GM23338 (cell line): ENCODE results near the gene INTS13. TPM values are rescaled to one million over a fixed set of nuclear protein-coding genes. Genes with fewer than 3 reads are reported as not detected.
A peak's percentile ranks its signal among the peaks of the same experiment; 100 is the strongest.
"Not testable (repeated sequence)": the region's sequence is repeated elsewhere in the genome, so short reads cannot be mapped to it uniquely, and the experiment has no call there.

ENCODE experiments used
- ATAC-seq: fragments of 200-7000 bp; cut with Tn5 transposase; 3 replicates; pipeline ENCODE4 v1.9.1; 2020
- DNase-seq: peaks from one replicate; pipeline ENCODE4 v3.0.0-alpha.2; 2015; ENCODE audit warnings: low spot score
- H2AFZ ChIP-seq: fragments of 200-600 bp; sonication (generic); 2 replicates; pipeline ENCODE4 v1.8.0; 2016; ENCODE audit warnings: antibody characterized with exemption, mild to moderate bottlenecking, moderate library complexity
- H3F3A ChIP-seq: fragments of 200-600 bp; sonication (generic); replicated peaks from 2 replicates; pipeline ENCODE4 v1.8.0; 2017; ENCODE audit warnings: antibody characterized with exemption, mixed run types, low read depth
- H3K27ac ChIP-seq: fragments of 200-600 bp; sonication (generic); 2 replicates; pipeline ENCODE4 v1.6.1; 2016; ENCODE audit warnings: low read depth
- H3K27me3 ChIP-seq: fragments of 200-600 bp; sonication (generic); 2 replicates; pipeline ENCODE4 v1.8.0; 2016; ENCODE audit warnings: mild to moderate bottlenecking, mixed run types, moderate library complexity; ENCODE audit not compliant: insufficient read depth
- H3K36me3 ChIP-seq: fragments of 200-600 bp; sonication (generic); 2 replicates; pipeline ENCODE4 v1.8.0; 2016; ENCODE audit warnings: mild to moderate bottlenecking; ENCODE audit not compliant: insufficient read depth
- H3K4me1 ChIP-seq: fragments of 200-600 bp; sonication (generic); 2 replicates; pipeline ENCODE4 v1.8.0; 2016; ENCODE audit warnings: mild to moderate bottlenecking, moderate library complexity; ENCODE audit not compliant: insufficient read depth
- H3K4me2 ChIP-seq: fragments of 200-600 bp; sonication (generic); 2 replicates; pipeline ENCODE4 v1.7.1; 2017; ENCODE audit warnings: mixed run types
- H3K4me3 ChIP-seq: fragments of 200-600 bp; sonication (generic); 2 replicates; pipeline ENCODE4 v1.6.1; 2016; ENCODE audit warnings: mixed run types
- H3K79me2 ChIP-seq: fragments of 200-600 bp; sonication (generic); replicated peaks from 2 replicates; pipeline ENCODE4 v1.8.0; 2017; ENCODE audit warnings: mild to moderate bottlenecking; ENCODE audit not compliant: insufficient read depth
- H3K9me2 ChIP-seq: fragments of 200-600 bp; sonication (generic); 2 replicates; pipeline ENCODE4 v1.8.0; 2017; ENCODE audit not compliant: insufficient read depth
- H4K20me1 ChIP-seq: fragments of 200-600 bp; sonication (generic); replicated peaks from 2 replicates; pipeline ENCODE4 v1.8.0; 2017; ENCODE audit warnings: mild to moderate bottlenecking; ENCODE audit not compliant: insufficient read depth
- H3K27ac Mint-ChIP-seq: 2 replicates; pipeline ENCODE4 v1.8.0; 2020; ENCODE audit warnings: inconsistent platforms, mild to moderate bottlenecking, moderate library complexity, mixed read lengths
- H3K27me3 Mint-ChIP-seq: 3 replicates; pipeline ENCODE4 v1.8.0; 2022; ENCODE audit warnings: low read depth, mild to moderate bottlenecking, moderate library complexity, mixed read lengths, inconsistent platforms; ENCODE audit not compliant: insufficient read depth, poor library complexity
- H3K36me3 Mint-ChIP-seq: 3 replicates; pipeline ENCODE4 v1.8.0; 2021; ENCODE audit warnings: low read depth, mild to moderate bottlenecking, inconsistent platforms, moderate library complexity, mixed read lengths
- H3K4me1 Mint-ChIP-seq: 3 replicates; pipeline ENCODE4 v1.8.0; 2020; ENCODE audit warnings: mild to moderate bottlenecking, inconsistent platforms, mixed read lengths
- H3K4me3 Mint-ChIP-seq: 3 replicates; pipeline ENCODE4 v1.8.0; 2021; ENCODE audit warnings: moderate library complexity, mild to moderate bottlenecking, inconsistent platforms, mixed read lengths
- H3K9me3 Mint-ChIP-seq: 3 replicates; pipeline ENCODE4 v1.8.0; 2020; ENCODE audit warnings: moderate library complexity, mild to moderate bottlenecking, inconsistent platforms, mixed read lengths
- CTCF ChIP-seq, 2 experiments: fragments of 200-600 bp in 1 of 2; sonication (generic) in 1 of 2; conservative IDR thresholded peaks; 2 replicates each; pipeline versions ENCODE4 v1.5.1 to v1.6.1; 2016 to 2017; ENCODE audit warnings: antibody characterized with exemption in 2 of 2, low read depth in 2 of 2, mild to moderate bottlenecking in 2 of 2, moderate library complexity in 1 of 2
- EZH2 ChIP-seq: fragments of 200-600 bp; sonication (generic); IDR thresholded peaks from one replicate; pipeline ENCODE4 v1.8.0; 2017; ENCODE audit warnings: antibody characterized with exemption, mild to moderate bottlenecking, low read depth; ENCODE audit not compliant: unreplicated experiment
- EZH2phosphoT487 ChIP-seq: fragments of 200-600 bp; sonication (generic); IDR thresholded peaks from one replicate; pipeline ENCODE4 v1.8.1; 2018; ENCODE audit warnings: antibody characterized with exemption; ENCODE audit not compliant: unreplicated experiment
- JUNB ChIP-seq: IDR thresholded peaks from one replicate; pipeline ENCODE4 v1.6.1; 2016; ENCODE audit warnings: antibody characterized with exemption; ENCODE audit not compliant: unreplicated experiment
- STAT1 ChIP-seq: IDR thresholded peaks from one replicate; pipeline ENCODE4 v1.6.1; 2016; ENCODE audit warnings: antibody characterized with exemption; ENCODE audit not compliant: unreplicated experiment
- ZNF114 ChIP-seq: fragments of 250-450 bp; sonication (Bioruptor Pico); IDR thresholded peaks from 2 replicates; pipeline ENCODE4 v1.5.0; 2020; ENCODE audit warnings: mild to moderate bottlenecking, moderate library complexity
- polyA plus RNA-seq: library from polyadenylated mRNA; unstranded; fragments of >200 nt; fragmentation: Nextera tagmentation; extraction: Ambion mirVana; gene quantifications from 2 replicates; pipeline ENCODE4 v1.2.1, GENCODE V29; 2016
- total RNA-seq: library from RNA; depleted of rRNA; stranded (reverse); fragments of >200 nt; shearing (Covaris generic); gene quantifications from 2 replicates; pipeline ENCODE4 v1.2.3, GENCODE V29; 2014
- TF ChIP-seq, protein P1 (sequence below): fragments of 250-450 bp; sonication (Bioruptor Pico); IDR thresholded peaks from 2 replicates; pipeline ENCODE4 v1.5.0; 2020; ENCODE audit warnings: mild to moderate bottlenecking, moderate library complexity

Gene INTS13
- total and polyA plus RNA-seq, 2 experiments from 2014 or later: 91.3 to 94.1 TPM

DNA sequence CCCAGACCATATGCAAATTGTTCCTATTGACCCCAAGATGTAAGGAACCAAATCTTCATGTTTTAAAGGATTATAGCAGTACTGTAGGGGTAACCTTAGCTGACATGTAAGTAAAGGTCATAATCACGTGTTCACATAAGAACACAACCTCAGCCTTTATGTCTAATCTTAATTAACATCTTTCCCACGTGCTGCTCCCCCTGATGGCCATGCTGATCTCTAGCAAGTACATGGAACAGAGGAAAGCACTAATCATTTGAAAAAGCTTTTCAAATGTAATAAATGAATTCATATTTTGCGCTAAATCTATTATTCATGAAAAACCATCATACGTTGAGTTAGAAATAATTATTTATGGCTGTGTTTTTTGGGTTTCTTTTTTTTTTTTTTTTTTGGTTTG, 74.3 kb downstream of the INTS13 start:
- H3F3A ChIP-seq: no peaks in the 10 kb centered on the region
- H3K27ac ChIP-seq: no peak overlapping the region
- Mint-ChIP-seq H3K4me1 (no peaks in the 10 kb centered on the region), H3K27ac (no peak overlapping the region), H3K36me3 (no peaks in the 10 kb centered on the region), H3K9me3 (no peaks in the 10 kb centered on the region), H3K4me3 (no peak overlapping the region), H3K27me3 (no peaks in the 10 kb centered on the region)
- H3K79me2 ChIP-seq: no peaks in the 10 kb centered on the region
- H3K27me3 ChIP-seq: no peaks in the 10 kb centered on the region
- ATAC-seq (no peak), DNase-seq (peak; percentile 43)
- no peaks in the 10 kb centered on the region for H4K20me1 ChIP-seq
- no peak overlapping the region for H3K4me3 ChIP-seq
- no peaks in the 10 kb centered on the region for H3K4me1 ChIP-seq
- H3K9me2 ChIP-seq: no peaks in the 10 kb centered on the region
- no peak for TF ChIP-seq STAT1
- no peak for TF ChIP-seq ZNF114 (CRISPR knock-in tag)
- TF ChIP-seq CTCF (conservative IDR thresholded peaks at IDR 0.05; ENCODE audit: low read depth in 2 of 2): peak; percentile 57 to 64
- H2AFZ ChIP-seq: no peak overlapping the region
- H3K36me3 ChIP-seq: no peaks in the 10 kb centered on the region
- no peak overlapping the region for H3K4me2 ChIP-seq

- H3K27ac Mint-ChIP-seq, H3K4me1 Mint-ChIP-seq: not testable (repeated sequence)
Measured at GRCh38 chr12:26862787-26863186, 75.0 kb downstream of the INTS13 start.

GRCh38 chr12:26861690-26862089, 76.1 kb downstream of the INTS13 start:
- H3K9me2 ChIP-seq: no peaks in the 10 kb centered on the region
- Mint-ChIP-seq H3K27ac (no peak overlapping the region), H3K4me1 (peaks cover 5% of the 10 kb centered on the region), H3K4me3 (no peak overlapping the region), H3K36me3 (no peaks in the 10 kb centered on the region), H3K27me3 (no peaks in the 10 kb centered on the region), H3K9me3 (no peaks in the 10 kb centered on the region)
- no peaks in the 10 kb centered on the region for H3K79me2 ChIP-seq
- DNase-seq (no peak), ATAC-seq (no peak)
- no peaks in the 10 kb centered on the region for H3K27me3 ChIP-seq
- H2AFZ ChIP-seq: no peak overlapping the region
- no peaks in the 10 kb centered on the region for H3K36me3 ChIP-seq
- H3K4me2 ChIP-seq: no peak overlapping the region
- H4K20me1 ChIP-seq: no peaks in the 10 kb centered on the region
- H3K27ac ChIP-seq: no peak overlapping the region
- no peak overlapping the region for H3K4me3 ChIP-seq
- H3K4me1 ChIP-seq: peaks cover 9% of the 10 kb centered on the region; the same call in 1 of the 2 replicates
- H3F3A ChIP-seq: no peaks in the 10 kb centered on the region
- TF ChIP-seq, protein P1, sequence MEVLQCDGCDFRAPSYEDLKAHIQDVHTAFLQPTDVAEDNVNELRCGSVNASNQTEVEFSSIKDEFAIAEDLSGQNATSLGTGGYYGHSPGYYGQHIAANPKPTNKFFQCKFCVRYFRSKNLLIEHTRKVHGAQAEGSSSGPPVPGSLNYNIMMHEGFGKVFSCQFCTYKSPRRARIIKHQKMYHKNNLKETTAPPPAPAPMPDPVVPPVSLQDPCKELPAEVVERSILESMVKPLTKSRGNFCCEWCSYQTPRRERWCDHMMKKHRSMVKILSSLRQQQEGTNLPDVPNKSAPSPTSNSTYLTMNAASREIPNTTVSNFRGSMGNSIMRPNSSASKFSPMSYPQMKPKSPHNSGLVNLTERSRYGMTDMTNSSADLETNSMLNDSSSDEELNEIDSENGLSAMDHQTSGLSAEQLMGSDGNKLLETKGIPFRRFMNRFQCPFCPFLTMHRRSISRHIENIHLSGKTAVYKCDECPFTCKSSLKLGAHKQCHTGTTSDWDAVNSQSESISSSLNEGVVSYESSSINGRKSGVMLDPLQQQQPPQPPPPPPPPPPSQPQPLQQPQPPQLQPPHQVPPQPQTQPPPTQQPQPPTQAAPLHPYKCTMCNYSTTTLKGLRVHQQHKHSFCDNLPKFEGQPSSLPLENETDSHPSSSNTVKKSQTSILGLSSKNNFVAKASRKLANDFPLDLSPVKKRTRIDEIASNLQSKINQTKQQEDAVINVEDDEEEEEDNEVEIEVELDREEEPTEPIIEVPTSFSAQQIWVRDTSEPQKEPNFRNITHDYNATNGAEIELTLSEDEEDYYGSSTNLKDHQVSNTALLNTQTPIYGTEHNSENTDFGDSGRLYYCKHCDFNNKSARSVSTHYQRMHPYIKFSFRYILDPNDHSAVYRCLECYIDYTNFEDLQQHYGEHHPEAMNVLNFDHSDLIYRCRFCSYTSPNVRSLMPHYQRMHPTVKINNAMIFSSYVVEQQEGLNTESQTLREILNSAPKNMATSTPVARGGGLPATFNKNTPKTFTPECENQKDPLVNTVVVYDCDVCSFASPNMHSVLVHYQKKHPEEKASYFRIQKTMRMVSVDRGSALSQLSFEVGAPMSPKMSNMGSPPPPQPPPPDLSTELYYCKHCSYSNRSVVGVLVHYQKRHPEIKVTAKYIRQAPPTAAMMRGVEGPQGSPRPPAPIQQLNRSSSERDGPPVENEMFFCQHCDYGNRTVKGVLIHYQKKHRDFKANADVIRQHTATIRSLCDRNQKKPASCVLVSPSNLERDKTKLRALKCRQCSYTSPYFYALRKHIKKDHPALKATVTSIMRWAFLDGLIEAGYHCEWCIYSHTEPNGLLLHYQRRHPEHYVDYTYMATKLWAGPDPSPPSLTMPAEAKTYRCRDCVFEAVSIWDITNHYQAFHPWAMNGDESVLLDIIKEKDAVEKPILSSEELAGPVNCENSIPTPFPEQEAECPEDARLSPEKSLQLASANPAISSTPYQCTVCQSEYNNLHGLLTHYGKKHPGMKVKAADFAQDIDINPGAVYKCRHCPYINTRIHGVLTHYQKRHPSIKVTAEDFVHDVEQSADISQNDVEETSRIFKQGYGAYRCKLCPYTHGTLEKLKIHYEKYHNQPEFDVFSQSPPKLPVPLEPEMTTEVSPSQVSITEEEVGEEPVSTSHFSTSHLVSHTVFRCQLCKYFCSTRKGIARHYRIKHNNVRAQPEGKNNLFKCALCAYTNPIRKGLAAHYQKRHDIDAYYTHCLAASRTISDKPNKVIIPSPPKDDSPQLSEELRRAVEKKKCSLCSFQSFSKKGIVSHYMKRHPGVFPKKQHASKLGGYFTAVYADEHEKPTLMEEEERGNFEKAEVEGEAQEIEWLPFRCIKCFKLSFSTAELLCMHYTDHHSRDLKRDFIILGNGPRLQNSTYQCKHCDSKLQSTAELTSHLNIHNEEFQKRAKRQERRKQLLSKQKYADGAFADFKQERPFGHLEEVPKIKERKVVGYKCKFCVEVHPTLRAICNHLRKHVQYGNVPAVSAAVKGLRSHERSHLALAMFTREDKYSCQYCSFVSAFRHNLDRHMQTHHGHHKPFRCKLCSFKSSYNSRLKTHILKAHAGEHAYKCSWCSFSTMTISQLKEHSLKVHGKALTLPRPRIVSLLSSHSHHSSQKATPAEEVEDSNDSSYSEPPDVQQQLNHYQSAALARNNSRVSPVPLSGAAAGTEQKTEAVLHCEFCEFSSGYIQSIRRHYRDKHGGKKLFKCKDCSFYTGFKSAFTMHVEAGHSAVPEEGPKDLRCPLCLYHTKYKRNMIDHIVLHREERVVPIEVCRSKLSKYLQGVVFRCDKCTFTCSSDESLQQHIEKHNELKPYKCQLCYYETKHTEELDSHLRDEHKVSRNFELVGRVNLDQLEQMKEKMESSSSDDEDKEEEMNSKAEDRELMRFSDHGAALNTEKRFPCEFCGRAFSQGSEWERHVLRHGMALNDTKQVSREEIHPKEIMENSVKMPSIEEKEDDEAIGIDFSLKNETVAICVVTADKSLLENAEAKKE (CRISPR knock-in tag): no peak
- TF ChIP-seq CTCF (conservative IDR thresholded peaks at IDR 0.05; ENCODE audit: low read depth in 2 of 2) (no peak), JUNB (no peak), ZNF114 (CRISPR knock-in tag) (no peak), EZH2 (no peak), EZH2phosphoT487 (no peak)

More at GRCh38 chr12:26862787-26863186, 75.0 kb downstream of the INTS13 start:
- H3K4me1 ChIP-seq, H3K27me3 ChIP-seq, H3K27ac ChIP-seq, H3K79me2 ChIP-seq, ATAC-seq, H4K20me1 ChIP-seq, H3K36me3 ChIP-seq, H3K4me2 ChIP-seq, H3K4me3 Mint-ChIP-seq, H3K27me3 Mint-ChIP-seq, H3K4me3 ChIP-seq, H3F3A ChIP-seq, H3K9me2 ChIP-seq, H3K9me3 Mint-ChIP-seq, DNase-seq, H3K36me3 Mint-ChIP-seq, H2AFZ ChIP-seq: not testable (repeated sequence)
